Parathyroid adenoma (tissue), 2 donors: ENCODE results near the gene ACIN1.

ENCODE experiments used
- H2AFZ ChIP-seq: fragments of 300-600 bp; sonication (generic); one replicate; pipeline ENCODE4 v1.7.0; 2017; ENCODE audit warnings: antibody characterized with exemption, mild to moderate bottlenecking
- H3K27ac ChIP-seq: fragments of 300-600 bp; sonication (generic); one replicate; pipeline ENCODE4 v1.7.0; 2017
- H3K27me3 ChIP-seq: fragments of 300-600 bp; sonication (generic); one replicate; pipeline ENCODE4 v1.7.0; 2017; ENCODE audit warnings: low read length; ENCODE audit not compliant: control insufficient read depth, insufficient read depth
- H3K36me3 ChIP-seq: fragments of 300-600 bp; sonication (generic); one replicate; pipeline ENCODE4 v1.7.0; 2017; ENCODE audit warnings: low read length; ENCODE audit not compliant: control insufficient read depth, insufficient read depth
- H3K4me1 ChIP-seq: fragments of 300-600 bp; sonication (generic); one replicate; pipeline ENCODE4 v1.7.0; 2017; ENCODE audit warnings: control low read depth
- H3K4me2 ChIP-seq: fragments of 300-600 bp; sonication (generic); one replicate; pipeline ENCODE4 v1.7.0; 2017; ENCODE audit warnings: low read length
- H3K4me3 ChIP-seq: fragments of 300-600 bp; sonication (generic); one replicate; pipeline ENCODE4 v1.7.0; 2017; ENCODE audit warnings: low read depth, low read length
- H3K79me2 ChIP-seq: fragments of 300-600 bp; sonication (generic); one replicate; pipeline ENCODE4 v1.7.0; 2017; ENCODE audit warnings: control low read depth
- H3K9ac ChIP-seq: fragments of 300-600 bp; sonication (generic); one replicate; pipeline ENCODE4 v1.7.0; 2017; ENCODE audit warnings: mild to moderate bottlenecking
- H3K9me3 ChIP-seq: fragments of 300-600 bp; sonication (generic); one replicate; pipeline ENCODE4 v1.7.0; 2017; ENCODE audit warnings: low read length; ENCODE audit not compliant: control insufficient read depth
- TF ChIP-seq, protein P1 (sequence below): fragments of 300-600 bp; sonication (generic); IDR thresholded peaks from one replicate; pipeline ENCODE4 v1.7.0; 2017; ENCODE audit warnings: antibody characterized with exemption, mild to moderate bottlenecking
- donor health status: primary hyperparathyroidism.

The ACIN1 gene

DNA sequence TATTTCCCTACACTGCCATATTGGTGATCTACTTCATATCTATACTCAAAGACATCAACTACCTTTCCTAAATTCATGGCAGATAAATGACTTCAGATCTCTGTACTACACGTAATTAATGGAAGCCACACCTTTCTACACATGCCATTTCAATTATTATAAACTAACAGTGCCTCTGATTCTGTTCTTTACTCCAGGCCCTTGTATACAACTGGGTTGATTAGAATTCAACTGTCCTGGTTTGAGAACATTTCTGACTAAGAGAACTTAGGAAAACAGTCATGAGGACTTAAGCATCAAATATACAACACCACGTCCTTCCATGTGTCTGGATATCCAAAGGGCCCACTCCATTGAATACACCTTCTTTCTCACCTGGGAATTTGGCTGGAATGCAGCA lies 1.8 kb downstream of the ACIN1 start:
- Histone ChIP-seq H3K4me1 (peaks cover 4% of the 10 kb centered on the region), H3K4me3 (no peak overlapping the region)
- TF ChIP-seq, protein P1, sequence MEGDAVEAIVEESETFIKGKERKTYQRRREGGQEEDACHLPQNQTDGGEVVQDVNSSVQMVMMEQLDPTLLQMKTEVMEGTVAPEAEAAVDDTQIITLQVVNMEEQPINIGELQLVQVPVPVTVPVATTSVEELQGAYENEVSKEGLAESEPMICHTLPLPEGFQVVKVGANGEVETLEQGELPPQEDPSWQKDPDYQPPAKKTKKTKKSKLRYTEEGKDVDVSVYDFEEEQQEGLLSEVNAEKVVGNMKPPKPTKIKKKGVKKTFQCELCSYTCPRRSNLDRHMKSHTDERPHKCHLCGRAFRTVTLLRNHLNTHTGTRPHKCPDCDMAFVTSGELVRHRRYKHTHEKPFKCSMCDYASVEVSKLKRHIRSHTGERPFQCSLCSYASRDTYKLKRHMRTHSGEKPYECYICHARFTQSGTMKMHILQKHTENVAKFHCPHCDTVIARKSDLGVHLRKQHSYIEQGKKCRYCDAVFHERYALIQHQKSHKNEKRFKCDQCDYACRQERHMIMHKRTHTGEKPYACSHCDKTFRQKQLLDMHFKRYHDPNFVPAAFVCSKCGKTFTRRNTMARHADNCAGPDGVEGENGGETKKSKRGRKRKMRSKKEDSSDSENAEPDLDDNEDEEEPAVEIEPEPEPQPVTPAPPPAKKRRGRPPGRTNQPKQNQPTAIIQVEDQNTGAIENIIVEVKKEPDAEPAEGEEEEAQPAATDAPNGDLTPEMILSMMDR, result no peak

DNA sequence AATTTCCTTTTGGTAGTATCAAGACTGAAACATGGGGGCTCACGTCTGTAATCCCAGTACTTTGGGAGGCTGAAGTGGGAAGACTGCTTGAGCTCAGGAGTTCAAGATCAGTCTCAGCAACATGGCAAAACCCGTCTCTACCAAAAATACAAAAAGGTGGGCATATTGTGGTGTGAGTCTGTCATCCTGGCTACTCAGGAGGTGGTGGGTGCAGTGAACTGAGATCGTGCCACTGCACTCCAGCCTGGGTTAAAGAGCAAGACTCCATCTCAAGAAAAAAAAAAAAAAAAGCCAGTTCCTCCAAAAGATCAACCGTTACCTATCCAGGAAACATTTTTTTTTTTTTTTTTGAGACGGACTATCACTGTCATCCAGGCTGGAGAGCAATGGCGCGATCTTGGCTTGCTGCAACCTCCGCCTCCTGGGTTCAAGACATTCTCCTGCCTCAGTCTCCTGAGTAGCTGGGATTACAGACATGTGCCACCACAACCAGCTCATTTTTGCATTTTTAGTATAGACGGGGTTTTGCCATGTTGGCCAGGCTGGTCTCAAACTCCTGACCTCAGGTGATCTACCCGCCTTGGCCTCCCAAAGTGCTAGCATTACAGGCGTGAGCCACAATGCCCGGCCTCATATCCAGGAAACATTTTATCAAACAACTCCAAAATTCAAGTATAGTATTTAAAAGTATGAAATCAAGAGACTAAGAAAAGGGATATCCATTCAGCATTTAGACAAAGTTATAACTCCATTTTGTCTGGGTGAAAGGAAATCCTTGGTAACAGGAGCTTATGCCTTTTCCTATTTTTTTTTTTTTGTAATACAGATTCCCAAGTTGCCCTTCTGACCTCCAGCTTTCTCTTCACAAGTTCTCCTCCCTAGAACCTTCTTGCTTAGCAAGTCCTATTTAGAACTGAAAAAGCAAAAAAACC lies 3.4 kb downstream of the ACIN1 start:
- TF ChIP-seq, protein P1, result no peak
- Histone ChIP-seq H3K4me2 (no peak overlapping the region), H3K9ac (no peak overlapping the region), H3K9me3 (no peaks in the 10 kb centered on the region), H3K4me3 (no peak overlapping the region), H3K27ac (no peak overlapping the region), H3K36me3 (no peaks in the 10 kb centered on the region), H2AFZ (no peak overlapping the region), H3K79me2 (peaks cover 34% of the 10 kb centered on the region), H3K4me1 (peaks cover 4% of the 10 kb centered on the region), H3K27me3 (no peaks in the 10 kb centered on the region)

More for the DNA sequence above, 1.8 kb downstream of the ACIN1 start:
- Histone ChIP-seq H3K27ac (no peak overlapping the region), H3K36me3 (no peaks in the 10 kb centered on the region), H3K27me3 (no peaks in the 10 kb centered on the region), H3K79me2 (peaks cover 39% of the 10 kb centered on the region), H3K9ac (no peak overlapping the region), H3K4me2 (no peak overlapping the region), H2AFZ (no peak overlapping the region), H3K9me3 (no peaks in the 10 kb centered on the region)

DNA sequence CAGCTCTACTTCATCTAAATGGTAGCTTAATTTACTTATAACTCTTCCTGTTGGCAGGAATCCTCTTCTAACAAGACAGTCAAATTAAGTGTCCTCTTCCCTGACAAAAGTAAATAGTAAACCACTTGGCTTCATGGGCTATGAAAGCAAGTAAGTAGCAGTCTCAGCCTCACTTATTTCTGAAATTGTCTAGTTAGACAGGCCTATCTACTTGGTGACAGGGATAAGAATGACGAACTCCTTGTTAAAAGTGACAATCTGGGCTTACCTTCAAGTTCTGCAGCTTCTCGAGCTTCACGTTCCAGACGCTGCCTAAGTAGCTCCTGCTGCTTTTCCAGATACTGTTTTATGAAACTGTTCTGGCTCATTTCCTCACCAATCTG lies 4.7 kb downstream of the ACIN1 start:
- Histone ChIP-seq H2AFZ (no peak overlapping the region), H3K79me2 (peaks cover 34% of the 10 kb centered on the region), H3K4me2 (no peak overlapping the region), H3K4me1 (peaks cover 4% of the 10 kb centered on the region), H3K9me3 (no peaks in the 10 kb centered on the region), H3K9ac (no peak overlapping the region), H3K4me3 (no peak overlapping the region), H3K36me3 (no peaks in the 10 kb centered on the region), H3K27me3 (no peaks in the 10 kb centered on the region), H3K27ac (no peak overlapping the region)
- TF ChIP-seq, protein P1, result no peak

GRCh38 chr14:23089498-23090253 lies 5.3 kb downstream of the ACIN1 start:
- no peaks in the 10 kb centered on the region for H3K9me3 ChIP-seq
- no peaks in the 10 kb centered on the region for H3K27me3 ChIP-seq
- H3K36me3 ChIP-seq, result no peaks in the 10 kb centered on the region
- H3K9ac ChIP-seq, result no peak overlapping the region
- H3K27ac ChIP-seq, result no peak overlapping the region
- peaks cover 4% of the 10 kb centered on the region for H3K4me1 ChIP-seq
- no peak overlapping the region for H3K4me3 ChIP-seq
- no peak overlapping the region for H2AFZ ChIP-seq
- H3K79me2 ChIP-seq, result peaks cover 34% of the 10 kb centered on the region
- TF ChIP-seq, protein P1, result no peak
- H3K4me2 ChIP-seq, result no peak overlapping the region
